NB4 (cell line): Measurements from ENCODE around the gene B3GALNT1.

ENCODE experiments used
- MYC ChIP-seq: IDR thresholded peaks from 2 replicates; pipeline ENCODE4 v1.6.1; 2011; ENCODE audit warnings: low read depth, low read length
- POLR2A ChIP-seq: IDR thresholded peaks from 2 replicates; pipeline ENCODE4 v1.6.1; 2011; ENCODE audit warnings: mild to moderate bottlenecking; ENCODE audit not compliant: insufficient read length; ENCODE audit errors: extremely low read depth
- TF ChIP-seq, protein P1 (sequence below): IDR thresholded peaks from one replicate; pipeline ENCODE4 v1.5.1; 2012; ENCODE audit warnings: low read depth, low read length
- TF ChIP-seq, protein P2 (sequence below): IDR thresholded peaks from 2 replicates; pipeline ENCODE4 v1.6.1; 2011; ENCODE audit warnings: low read depth, low read length

DNA sequence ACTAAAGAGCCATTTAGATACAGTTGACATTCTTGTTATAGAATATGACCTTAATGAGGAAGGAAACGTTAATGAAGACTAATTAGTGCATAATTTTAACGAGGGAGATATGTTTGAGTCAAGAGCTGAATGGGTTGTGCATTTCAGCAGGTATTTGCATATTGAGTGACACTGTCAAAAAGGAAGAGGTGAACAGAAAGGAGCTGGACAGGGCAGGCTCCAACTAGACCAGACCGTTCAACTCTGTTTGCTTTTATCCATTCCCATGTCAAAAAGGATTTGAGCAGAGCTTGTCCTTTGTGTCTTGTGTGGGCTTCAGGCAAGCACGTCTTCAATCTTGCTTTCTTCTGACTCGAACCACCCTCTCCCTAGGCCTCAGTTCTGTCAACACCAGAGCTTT is 40.7 kb downstream of the B3GALNT1 start:
- TF ChIP-seq, protein P1, sequence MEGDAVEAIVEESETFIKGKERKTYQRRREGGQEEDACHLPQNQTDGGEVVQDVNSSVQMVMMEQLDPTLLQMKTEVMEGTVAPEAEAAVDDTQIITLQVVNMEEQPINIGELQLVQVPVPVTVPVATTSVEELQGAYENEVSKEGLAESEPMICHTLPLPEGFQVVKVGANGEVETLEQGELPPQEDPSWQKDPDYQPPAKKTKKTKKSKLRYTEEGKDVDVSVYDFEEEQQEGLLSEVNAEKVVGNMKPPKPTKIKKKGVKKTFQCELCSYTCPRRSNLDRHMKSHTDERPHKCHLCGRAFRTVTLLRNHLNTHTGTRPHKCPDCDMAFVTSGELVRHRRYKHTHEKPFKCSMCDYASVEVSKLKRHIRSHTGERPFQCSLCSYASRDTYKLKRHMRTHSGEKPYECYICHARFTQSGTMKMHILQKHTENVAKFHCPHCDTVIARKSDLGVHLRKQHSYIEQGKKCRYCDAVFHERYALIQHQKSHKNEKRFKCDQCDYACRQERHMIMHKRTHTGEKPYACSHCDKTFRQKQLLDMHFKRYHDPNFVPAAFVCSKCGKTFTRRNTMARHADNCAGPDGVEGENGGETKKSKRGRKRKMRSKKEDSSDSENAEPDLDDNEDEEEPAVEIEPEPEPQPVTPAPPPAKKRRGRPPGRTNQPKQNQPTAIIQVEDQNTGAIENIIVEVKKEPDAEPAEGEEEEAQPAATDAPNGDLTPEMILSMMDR, result no peak
- TF ChIP-seq POLR2A (no peak), MYC (no peak)
- TF ChIP-seq, protein P2, sequence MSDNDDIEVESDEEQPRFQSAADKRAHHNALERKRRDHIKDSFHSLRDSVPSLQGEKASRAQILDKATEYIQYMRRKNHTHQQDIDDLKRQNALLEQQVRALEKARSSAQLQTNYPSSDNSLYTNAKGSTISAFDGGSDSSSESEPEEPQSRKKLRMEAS, result no peak
